Measurements from ENCODE around the gene CDA.

The CDA gene

GRCh38 chr1:20663365-20663764 lies 74.5 kb downstream of the CDA start:
- no peaks in the 10 kb centered on the region for H3K27me3 ChIP-seq (ENCODE audit: control insufficient read depth, insufficient read depth, low read length)
- H3K9me3 ChIP-seq (ENCODE audit: control insufficient read depth, insufficient read depth, low read length), result no peaks in the 10 kb centered on the region
- no peak overlapping the region for H3K27ac ChIP-seq (ENCODE audit: low read length)
- no peaks in the 10 kb centered on the region for H3K36me3 ChIP-seq (ENCODE audit: control insufficient read depth, insufficient read depth, low read length)
- no CpG with 5 or more reads among the region's 1 CpG for WGBS (ENCODE audit: insufficient coverage, insufficient read length)
- H3K4me3 ChIP-seq (ENCODE audit: low read length), result no peak overlapping the region
- no peaks in the 10 kb centered on the region for H3K4me1 ChIP-seq (ENCODE audit: control insufficient read depth, insufficient read depth, low read length)
- DNase-seq (ENCODE audit: low read depth, low spot score), result no peak

DNA sequence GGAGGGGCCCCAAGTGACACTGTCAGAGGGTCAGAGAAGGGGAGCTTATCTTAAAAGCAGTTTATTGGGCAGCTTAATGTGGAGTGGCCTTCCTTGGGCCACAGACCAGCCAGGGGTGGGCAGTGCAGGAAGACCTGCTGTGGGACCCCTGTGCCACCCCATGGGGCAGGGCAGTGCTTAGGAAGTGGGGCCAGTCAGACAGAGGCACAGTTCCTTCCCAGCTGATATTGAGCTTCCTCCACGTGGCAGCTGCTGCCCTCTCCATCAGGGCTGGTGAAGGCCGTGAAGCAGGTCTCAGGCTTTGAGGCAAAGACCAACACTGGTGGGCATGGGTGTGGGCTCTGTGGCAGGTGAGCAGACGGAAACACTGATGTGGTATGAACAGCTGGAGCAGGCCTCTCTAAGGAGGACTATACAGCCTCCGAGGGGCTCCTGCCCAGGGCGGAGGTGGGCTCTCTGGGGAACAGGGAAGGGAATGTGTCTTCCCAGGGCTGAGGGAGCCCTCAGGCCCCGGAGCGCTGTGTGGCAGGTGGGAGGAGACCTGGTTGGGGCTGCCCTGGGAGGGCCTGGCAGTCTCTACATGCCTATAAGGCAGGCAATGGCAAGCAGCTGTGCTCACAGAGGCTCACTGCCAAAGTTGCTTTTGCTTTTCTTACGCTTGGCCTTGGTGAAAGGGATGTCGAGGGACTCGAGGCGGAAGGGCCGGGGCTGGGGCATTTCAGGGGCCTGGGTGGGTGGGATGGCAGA lies 75.2 kb downstream of the CDA start:
- Histone ChIP-seq H3K36me3 (ENCODE audit: control insufficient read depth, insufficient read depth, low read length) (no peaks in the 10 kb centered on the region), H3K4me1 (ENCODE audit: control insufficient read depth, insufficient read depth, low read length) (no peaks in the 10 kb centered on the region), H3K27me3 (ENCODE audit: control insufficient read depth, insufficient read depth, low read length) (no peaks in the 10 kb centered on the region), H3K27ac (ENCODE audit: low read length) (no peak overlapping the region), H3K4me3 (ENCODE audit: low read length) (no peak overlapping the region), H3K9me3 (ENCODE audit: control insufficient read depth, insufficient read depth, low read length) (no peaks in the 10 kb centered on the region)
- no CpG with 5 or more reads among the region's 12 CpGs for WGBS (ENCODE audit: insufficient coverage, insufficient read length)
- no peak for DNase-seq (ENCODE audit: low read depth, low spot score)

DNA sequence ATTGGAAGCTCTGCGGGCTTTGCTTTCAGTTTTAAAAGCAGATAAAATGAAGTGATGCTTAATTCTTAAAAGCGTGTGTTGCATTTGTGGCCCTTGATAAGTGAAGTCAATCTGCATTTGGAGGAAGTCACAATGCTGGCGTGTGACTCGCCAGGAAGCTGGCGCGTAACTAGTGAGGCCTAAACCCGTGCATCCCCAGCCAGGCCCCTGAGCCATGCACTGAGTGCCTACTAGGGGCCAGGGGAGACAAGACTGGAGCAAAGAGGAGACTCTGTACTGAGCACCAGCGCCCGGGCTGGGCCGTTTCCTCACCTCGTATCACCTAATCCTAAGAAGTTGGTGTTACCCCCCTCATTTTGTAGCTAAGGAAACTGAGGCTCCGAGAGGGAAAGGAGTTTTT lies 76.8 kb downstream of the CDA start:
- no peaks in the 10 kb centered on the region for H3K36me3 ChIP-seq (ENCODE audit: control insufficient read depth, insufficient read depth, low read length)
- H3K4me1 ChIP-seq (ENCODE audit: control insufficient read depth, insufficient read depth, low read length), result no peaks in the 10 kb centered on the region
- H3K9me3 ChIP-seq (ENCODE audit: control insufficient read depth, insufficient read depth, low read length), result no peaks in the 10 kb centered on the region
- H3K4me3 ChIP-seq (ENCODE audit: low read length), result no peak overlapping the region
- no peaks in the 10 kb centered on the region for H3K27me3 ChIP-seq (ENCODE audit: control insufficient read depth, insufficient read depth, low read length)
- WGBS (ENCODE audit: insufficient coverage, insufficient read length), result no CpG with 5 or more reads among the region's 12 CpGs
- no peak for DNase-seq (ENCODE audit: low read depth, low spot score)
- no peak overlapping the region for H3K27ac ChIP-seq (ENCODE audit: low read length)

DNA sequence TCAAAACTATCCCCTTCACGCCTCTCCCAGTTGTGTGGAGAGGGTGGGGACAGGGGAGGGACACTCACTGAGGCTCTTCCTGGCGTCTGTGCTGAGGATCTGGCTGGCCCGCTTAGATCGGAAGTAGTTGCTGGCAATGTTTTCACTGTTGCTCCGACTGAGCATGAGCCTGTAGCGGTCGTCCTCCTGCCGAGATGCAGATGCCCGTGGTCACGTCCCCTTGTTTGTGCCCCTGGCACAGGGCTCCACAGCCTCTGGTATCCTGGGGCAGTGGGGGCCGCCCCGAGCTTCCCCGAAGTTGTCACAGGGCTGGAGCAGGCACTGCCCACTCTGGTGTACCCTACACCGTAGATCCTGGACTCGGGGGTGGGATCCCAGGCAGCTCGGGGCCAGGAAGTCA lies 77.2 kb downstream of the CDA start:
- Histone ChIP-seq H3K4me3 (ENCODE audit: low read length) (no peak overlapping the region), H3K4me1 (ENCODE audit: control insufficient read depth, insufficient read depth, low read length) (no peaks in the 10 kb centered on the region), H3K27ac (ENCODE audit: low read length) (no peak overlapping the region), H3K9me3 (ENCODE audit: control insufficient read depth, insufficient read depth, low read length) (no peaks in the 10 kb centered on the region), H3K27me3 (ENCODE audit: control insufficient read depth, insufficient read depth, low read length) (no peaks in the 10 kb centered on the region), H3K36me3 (ENCODE audit: control insufficient read depth, insufficient read depth, low read length) (no peaks in the 10 kb centered on the region)
- DNase-seq (ENCODE audit: low read depth, low spot score), result no peak
- WGBS (ENCODE audit: insufficient coverage, insufficient read length), result no CpG with 5 or more reads among the region's 16 CpGs

DNA sequence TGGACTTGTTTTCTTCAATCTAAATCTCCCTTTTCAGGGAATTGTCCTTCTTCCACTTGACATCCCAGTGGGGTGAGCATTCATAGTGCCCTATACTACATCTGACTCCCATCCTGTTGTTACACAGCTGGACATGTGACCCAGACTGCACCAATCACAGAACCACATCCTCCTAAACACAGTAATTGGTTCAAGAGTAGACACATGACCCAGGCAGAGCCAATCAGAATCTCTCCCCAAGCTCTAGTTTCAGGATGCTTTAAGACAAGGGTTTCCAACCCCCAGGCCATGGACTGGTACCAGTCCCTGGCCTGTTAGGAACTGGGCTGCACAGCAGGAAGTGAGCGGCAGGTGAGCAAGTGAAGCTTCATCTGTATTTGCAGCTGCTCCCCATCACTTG lies 77.9 kb downstream of the CDA start:
- Histone ChIP-seq H3K9me3 (ENCODE audit: control insufficient read depth, insufficient read depth, low read length) (no peaks in the 10 kb centered on the region), H3K27me3 (ENCODE audit: control insufficient read depth, insufficient read depth, low read length) (no peaks in the 10 kb centered on the region), H3K4me1 (ENCODE audit: control insufficient read depth, insufficient read depth, low read length) (no peaks in the 10 kb centered on the region), H3K36me3 (ENCODE audit: control insufficient read depth, insufficient read depth, low read length) (peaks cover 3% of the 10 kb centered on the region; the same call in 1 of the 2 replicates), H3K27ac (ENCODE audit: low read length) (no peak overlapping the region), H3K4me3 (ENCODE audit: low read length) (no peak overlapping the region)
- WGBS (ENCODE audit: insufficient coverage, insufficient read length), result no CpG with 5 or more reads among the region's 1 CpG
- no peak for DNase-seq (ENCODE audit: low read depth, low spot score)
